ENCODE data around the gene HAVCR1.

Gene HAVCR1

GRCh38 chr5:157067005-157067404, 8.1 kb upstream of the HAVCR1 start:
- Histone ChIP-seq H3K4me1 (ENCODE audit: low read length) (peaks cover 6% of the 10 kb centered on the region; the same call in 1 of the 2 replicates), H3K9ac (ENCODE audit: low read length) (no peak overlapping the region), H3K36me3 (replicated peaks; ENCODE audit: insufficient read depth, low read length) (no peaks in the 10 kb centered on the region), H3K4me2 (ENCODE audit: low read depth, low read length) (no peak overlapping the region), H3K27ac (ENCODE audit: low read length) (no peak overlapping the region), H3K4me3 (ENCODE audit: low read length) (no peak overlapping the region), H4K20me1 (ENCODE audit: insufficient read depth, low read length) (no peaks in the 10 kb centered on the region), H3K79me2 (ENCODE audit: low read length) (no peaks in the 10 kb centered on the region), H3K9me3 (replicated peaks; ENCODE audit: insufficient read depth, low read length) (no peaks in the 10 kb centered on the region), H3F3A (ENCODE audit: insufficient read depth, low read length) (no peaks in the 10 kb centered on the region), H2AFZ (ENCODE audit: low read length) (0 out of 2 replicates have a peak overlapping the region, but pooled peaks have one; percentile 11), H3K9me2 (replicated peaks; ENCODE audit: insufficient read depth, low read length) (no peaks in the 10 kb centered on the region), H3K27me3 (replicated peaks; ENCODE audit: insufficient read depth, low read length) (no peaks in the 10 kb centered on the region)
- no peak for TF ChIP-seq EZH2 (optimal IDR thresholded peaks at IDR 0.05; ENCODE audit: low read depth, low read length)
- no peak for TF ChIP-seq CTCF (IDR thresholded peaks at IDR 0.05; ENCODE audit: low read length)
- TF ChIP-seq EZH2phosphoT487 (IDR thresholded peaks at IDR 0.05; ENCODE audit: low read length), result no peak
- peak; percentile 45 for DNase-seq

GRCh38 chr5:157066080-157066479, 7.2 kb upstream of the HAVCR1 start:
- Histone ChIP-seq H3K27ac (ENCODE audit: low read length) (no peak overlapping the region), H3K4me1 (ENCODE audit: low read length) (peaks cover 6% of the 10 kb centered on the region; the same call in 1 of the 2 replicates), H3K79me2 (ENCODE audit: low read length) (no peaks in the 10 kb centered on the region), H3F3A (ENCODE audit: insufficient read depth, low read length) (no peaks in the 10 kb centered on the region), H3K27me3 (replicated peaks; ENCODE audit: insufficient read depth, low read length) (no peaks in the 10 kb centered on the region), H4K20me1 (ENCODE audit: insufficient read depth, low read length) (no peaks in the 10 kb centered on the region), H3K4me3 (ENCODE audit: low read length) (no peak overlapping the region), H3K9me3 (replicated peaks; ENCODE audit: insufficient read depth, low read length) (no peaks in the 10 kb centered on the region), H3K9me2 (replicated peaks; ENCODE audit: insufficient read depth, low read length) (no peaks in the 10 kb centered on the region), H2AFZ (ENCODE audit: low read length) (no peak overlapping the region), H3K36me3 (replicated peaks; ENCODE audit: insufficient read depth, low read length) (no peaks in the 10 kb centered on the region), H3K4me2 (ENCODE audit: low read depth, low read length) (no peak overlapping the region), H3K9ac (ENCODE audit: low read length) (no peak overlapping the region)
- no peak for DNase-seq
- TF ChIP-seq CTCF (IDR thresholded peaks at IDR 0.05; ENCODE audit: low read length), result no peak

- TF ChIP-seq EZH2 (optimal IDR thresholded peaks at IDR 0.05; ENCODE audit: low read depth, low read length) (no peak), CTCF (IDR thresholded peaks at IDR 0.05; ENCODE audit: low read length) (no peak), EZH2phosphoT487 (IDR thresholded peaks at IDR 0.05; ENCODE audit: low read length) (no peak)
- Histone ChIP-seq H4K20me1 (ENCODE audit: insufficient read depth, low read length) (no peaks in the 10 kb centered on the region), H3K79me2 (ENCODE audit: low read length) (no peaks in the 10 kb centered on the region), H3K4me3 (ENCODE audit: low read length) (no peak overlapping the region), H3K4me1 (ENCODE audit: low read length) (peaks cover 6% of the 10 kb centered on the region; the same call in 1 of the 2 replicates), H3K9me2 (replicated peaks; ENCODE audit: insufficient read depth, low read length) (no peaks in the 10 kb centered on the region), H3K36me3 (replicated peaks; ENCODE audit: insufficient read depth, low read length) (no peaks in the 10 kb centered on the region), H3K27me3 (replicated peaks; ENCODE audit: insufficient read depth, low read length) (no peaks in the 10 kb centered on the region), H2AFZ (ENCODE audit: low read length) (no peak overlapping the region), H3K27ac (ENCODE audit: low read length) (no peak overlapping the region), H3K9ac (ENCODE audit: low read length) (no peak overlapping the region), H3K4me2 (ENCODE audit: low read depth, low read length) (no peak overlapping the region), H3K9me3 (replicated peaks; ENCODE audit: insufficient read depth, low read length) (no peaks in the 10 kb centered on the region), H3F3A (ENCODE audit: insufficient read depth, low read length) (no peaks in the 10 kb centered on the region)
- no peak for DNase-seq
These were observed 5.0 kb upstream of the HAVCR1 start for GRCh38 chr5:157063776-157064430.

Data from MM.1S (cell line).